Right lobe of liver (tissue), 4 donors: ENCODE data around the gene TBCEL.

ENCODE experiments used
- POLR2A ChIP-seq: fragments of 450-650 bp; IDR thresholded peaks from one replicate; pipeline ENCODE4 v1.6.1; 2017; ENCODE audit warnings: antibody characterized with exemption, mild to moderate bottlenecking
- TF ChIP-seq, protein P1 (sequence below), 4 donors: fragments of 200-600 bp in 3 of 4; fragments of 450-650 bp in 1 of 4; IDR thresholded peaks; one replicate each; pipeline versions ENCODE4 v1.5.1 to v1.8.0; 2016 to 2022; ENCODE audit warnings: antibody characterized with exemption in 4 of 4, mild to moderate bottlenecking in 2 of 4
- donor health status: DM: no; HTN: no; CAD: no.
- donor health status: DM: no; HTN: no; CAD: no.
- donor health status: DM: no; HTN: yes; CAD: no.

- TF ChIP-seq, protein P1, sequence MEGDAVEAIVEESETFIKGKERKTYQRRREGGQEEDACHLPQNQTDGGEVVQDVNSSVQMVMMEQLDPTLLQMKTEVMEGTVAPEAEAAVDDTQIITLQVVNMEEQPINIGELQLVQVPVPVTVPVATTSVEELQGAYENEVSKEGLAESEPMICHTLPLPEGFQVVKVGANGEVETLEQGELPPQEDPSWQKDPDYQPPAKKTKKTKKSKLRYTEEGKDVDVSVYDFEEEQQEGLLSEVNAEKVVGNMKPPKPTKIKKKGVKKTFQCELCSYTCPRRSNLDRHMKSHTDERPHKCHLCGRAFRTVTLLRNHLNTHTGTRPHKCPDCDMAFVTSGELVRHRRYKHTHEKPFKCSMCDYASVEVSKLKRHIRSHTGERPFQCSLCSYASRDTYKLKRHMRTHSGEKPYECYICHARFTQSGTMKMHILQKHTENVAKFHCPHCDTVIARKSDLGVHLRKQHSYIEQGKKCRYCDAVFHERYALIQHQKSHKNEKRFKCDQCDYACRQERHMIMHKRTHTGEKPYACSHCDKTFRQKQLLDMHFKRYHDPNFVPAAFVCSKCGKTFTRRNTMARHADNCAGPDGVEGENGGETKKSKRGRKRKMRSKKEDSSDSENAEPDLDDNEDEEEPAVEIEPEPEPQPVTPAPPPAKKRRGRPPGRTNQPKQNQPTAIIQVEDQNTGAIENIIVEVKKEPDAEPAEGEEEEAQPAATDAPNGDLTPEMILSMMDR (IDR thresholded peaks at IDR 0.05), result no peak
- TF ChIP-seq POLR2A, result no peak
Measured at GRCh38 chr11:121137005-121137404, 113.1 kb downstream of the TBCEL start.
